ENCODE measurements around the gene NPTX1.
"Not testable (repeated sequence)": the region's sequence is repeated elsewhere in the genome, so short reads cannot be mapped to it uniquely, and the experiment has no call there.

Gene NPTX1
- total RNA-seq: 3.0 reads per million, percentile 10 among the genes with 10 or more reads in this experiment

GRCh38 chr17:80475910-80476876 is at the start of gene NPTX1:
Gene NPTX1, minus strand, starts transcription at chr17:80476607. Its CDS starts 161 bp downstream, at chr17:80476446.
- DNase-seq: no peak

GRCh38 chr17:80523956-80524712 is 47.7 kb upstream of the NPTX1 start:
- DNase-seq: no peak

GRCh38 chr17:80523054-80523744 is 46.8 kb upstream of the NPTX1 start:
- no peak for DNase-seq

- no peak for DNase-seq
Observed at GRCh38 chr17:80520810-80521455, 44.5 kb upstream of the NPTX1 start.

- no peak for DNase-seq
Observed at GRCh38 chr17:80519091-80519781, 42.8 kb upstream of the NPTX1 start.

- no peak for DNase-seq
Observed at GRCh38 chr17:80518392-80518791, 42.0 kb upstream of the NPTX1 start.

- DNase-seq: no peak
Observed at GRCh38 chr17:80517641-80518040, 41.2 kb upstream of the NPTX1 start.

GRCh38 chr17:80516171-80516932 is 39.9 kb upstream of the NPTX1 start:
- no peak for DNase-seq

- no peak for DNase-seq
Observed at GRCh38 chr17:80513892-80514291, 37.5 kb upstream of the NPTX1 start.

GRCh38 chr17:80513201-80513600 is 36.8 kb upstream of the NPTX1 start:
- DNase-seq: no peak

- no peak for DNase-seq
Observed at GRCh38 chr17:80512233-80512632, 35.8 kb upstream of the NPTX1 start.

GRCh38 chr17:80511222-80512180 is 35.1 kb upstream of the NPTX1 start:
- no peak for DNase-seq

GRCh38 chr17:80510772-80511171 is 34.4 kb upstream of the NPTX1 start:
- no peak for DNase-seq

GRCh38 chr17:80510132-80510531 is 33.7 kb upstream of the NPTX1 start:
- DNase-seq: no peak

GRCh38 chr17:80509311-80509710 is 32.9 kb upstream of the NPTX1 start:
- DNase-seq: no peak

GRCh38 chr17:80507965-80508364 is 31.6 kb upstream of the NPTX1 start:
- DNase-seq: no peak

GRCh38 chr17:80507177-80507576 is 30.8 kb upstream of the NPTX1 start:
- not testable (repeated sequence) for DNase-seq

GRCh38 chr17:80504686-80505413 is 28.4 kb upstream of the NPTX1 start:
- DNase-seq: no peak

- DNase-seq: no peak
Observed at GRCh38 chr17:80503921-80504320, 27.5 kb upstream of the NPTX1 start.

Data from effector CD4-positive, alpha-beta T cell (primary cell).